HG02885 (cell line): Measurements from ENCODE around the gene CFAP74.
A peak's percentile ranks its signal among the peaks of the same experiment; 100 is the strongest.

Experiments used
- ATAC-seq: cut with Tn5 transposase; IDR thresholded peaks from one replicate; pipeline ENCODE4 v1.9.1; 2021; ENCODE audit warnings: mild to moderate bottlenecking; ENCODE audit not compliant: unreplicated experiment, poor library complexity

CFAP74 gene

GRCh38 chr1:1907098-1907736 is 96.4 kb downstream of the CFAP74 start:
- ATAC-seq: no peak

DNA sequence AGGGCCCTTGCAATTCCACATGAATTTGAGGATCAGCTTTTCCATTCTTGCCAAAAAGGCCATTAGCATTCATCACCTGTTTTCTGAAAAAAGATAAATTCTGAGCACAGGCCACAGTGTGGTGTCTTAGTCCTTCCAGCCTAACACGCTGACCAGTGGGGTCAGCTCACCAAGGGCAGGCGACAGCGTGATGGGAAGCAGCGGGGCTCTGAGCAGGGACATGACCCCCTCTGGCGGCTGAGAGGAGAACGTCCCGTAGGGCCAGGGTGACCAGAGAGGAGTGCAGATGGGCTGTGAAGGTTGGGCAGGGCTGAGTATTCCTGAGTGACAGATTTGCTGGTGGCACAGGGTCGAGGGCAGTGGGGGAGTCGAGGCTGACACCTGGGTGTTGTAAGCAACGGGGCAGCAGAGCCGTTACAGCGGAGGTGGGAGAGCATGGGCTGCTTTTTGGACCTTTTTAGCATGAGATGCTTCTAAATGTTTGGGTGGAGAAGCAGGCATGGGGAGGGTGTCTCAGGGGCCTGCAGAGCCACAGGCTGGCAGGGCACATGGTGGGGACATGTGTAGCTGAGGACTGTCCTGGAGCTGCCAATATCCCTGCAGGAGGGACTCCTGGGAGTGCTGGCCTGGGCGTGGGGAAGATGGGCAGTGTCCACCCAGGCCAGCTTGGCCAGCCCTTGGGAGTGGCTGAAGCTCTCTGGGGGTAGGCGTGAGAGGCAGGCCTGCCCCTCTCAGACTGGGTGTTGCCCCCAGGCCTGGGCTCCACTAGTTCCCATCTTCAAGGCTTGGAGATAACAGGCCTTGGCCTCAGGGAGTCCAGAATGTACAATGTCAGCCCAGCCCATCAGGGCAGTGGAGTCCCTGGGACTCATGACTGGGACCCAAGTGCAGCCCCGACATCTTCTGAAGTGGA is 97.1 kb downstream of the CFAP74 start:
- ATAC-seq: no peak

DNA sequence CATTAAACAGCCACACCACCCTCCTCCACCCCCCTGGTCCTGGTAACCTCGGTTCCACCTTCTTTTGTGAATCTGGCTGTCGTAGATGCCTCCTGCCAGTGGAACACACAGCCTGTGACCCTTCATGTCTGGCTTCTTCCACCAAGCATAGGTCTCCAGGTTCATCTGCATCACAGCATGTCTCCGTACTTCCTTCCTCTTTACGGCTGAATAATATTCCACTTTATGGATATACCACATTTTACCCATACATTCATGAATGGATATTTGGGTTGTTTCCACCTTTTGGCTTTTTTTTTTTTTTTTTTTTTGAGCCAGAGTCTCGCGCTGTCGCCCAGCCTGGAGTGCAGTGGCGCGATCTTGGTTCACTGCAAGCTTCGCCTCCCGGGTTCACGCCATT is 100.4 kb downstream of the CFAP74 start:
- ATAC-seq: no peak

DNA sequence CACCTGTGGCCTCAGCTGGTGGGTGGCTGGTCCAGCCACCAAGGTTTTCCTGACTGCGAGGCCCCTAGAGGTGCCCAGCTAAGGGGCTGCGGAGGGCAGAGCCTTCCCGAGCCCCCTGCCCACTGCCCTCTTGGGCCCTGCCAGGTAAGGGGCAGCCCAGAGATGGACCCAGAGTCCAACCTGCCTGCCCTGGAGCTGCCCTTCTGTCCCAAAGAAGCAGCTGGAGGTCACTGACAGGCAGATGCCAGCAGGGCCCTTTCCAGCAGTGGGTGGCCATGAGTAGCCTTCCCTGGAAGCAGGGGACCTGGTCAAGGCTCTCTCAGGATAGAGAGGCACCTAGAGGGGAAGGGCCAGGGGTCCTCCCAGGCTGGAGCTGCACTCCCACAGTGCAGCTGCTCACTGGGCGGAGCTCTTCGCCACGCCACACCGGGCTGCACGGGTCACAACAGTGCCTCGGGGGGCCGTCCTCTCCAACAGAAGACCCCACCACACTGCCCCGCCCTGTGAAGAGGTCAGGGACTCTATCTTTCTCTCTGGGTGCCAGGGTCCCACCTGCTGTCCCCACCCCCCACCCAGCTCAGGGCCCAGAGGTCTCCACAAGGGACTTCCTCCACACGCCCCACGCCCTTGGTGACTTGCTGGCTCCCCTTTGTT is 101.8 kb downstream of the CFAP74 start:
- no peak for ATAC-seq

DNA sequence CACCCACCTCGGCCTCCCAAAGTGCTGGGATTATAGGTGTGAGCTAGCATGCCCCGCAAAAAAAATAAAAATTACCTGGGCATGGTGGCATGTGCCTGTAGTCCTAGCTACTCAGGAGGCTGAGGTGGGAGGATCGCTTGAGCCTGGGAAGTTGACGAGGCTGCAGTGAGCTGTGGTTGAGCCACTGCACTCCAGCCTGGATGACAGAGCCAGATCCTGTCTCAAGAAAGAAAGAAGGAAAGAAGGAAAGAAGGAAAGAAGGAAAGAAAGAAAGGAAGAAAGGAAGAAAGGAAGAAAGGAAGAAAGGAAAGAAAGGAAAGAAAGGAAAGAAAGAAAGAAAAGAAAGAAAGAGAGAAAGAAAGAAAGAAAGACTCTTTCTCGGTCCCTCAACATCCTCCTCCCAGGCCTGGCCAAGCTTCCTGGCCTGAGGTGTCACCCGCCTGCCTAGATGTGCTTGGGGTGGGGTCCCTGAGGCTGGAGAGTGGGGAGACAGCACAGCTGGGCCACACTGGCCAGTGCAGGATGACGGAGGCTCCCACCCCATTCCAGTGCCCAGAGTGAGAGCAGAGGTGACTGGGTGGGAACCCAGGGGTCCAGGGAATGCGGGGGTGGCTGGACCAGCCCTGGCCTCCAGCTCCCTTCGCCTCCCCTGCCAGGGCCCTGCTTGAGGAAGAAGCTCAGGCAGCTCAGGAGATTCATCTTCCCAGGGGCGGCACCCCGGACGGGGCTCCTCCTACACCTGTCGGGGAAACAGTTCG is 102.5 kb downstream of the CFAP74 start:
- ATAC-seq: no peak

DNA sequence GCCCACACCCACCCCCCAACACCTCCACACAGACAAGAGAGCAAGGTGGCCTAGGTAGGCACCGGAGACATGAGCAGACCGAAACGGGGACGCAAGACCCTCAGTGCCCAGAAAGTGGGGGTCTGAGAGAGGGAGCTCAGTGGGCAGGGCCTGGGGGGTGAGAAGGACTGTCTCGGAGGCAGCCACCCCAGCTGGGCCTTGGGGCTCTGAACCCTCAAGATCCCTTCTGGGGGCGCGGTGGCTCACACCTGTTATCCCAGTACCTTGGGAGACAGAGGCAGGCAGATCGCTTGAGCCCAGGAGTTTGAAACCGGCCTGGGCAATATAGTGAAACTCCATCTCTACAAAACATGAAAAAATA is 103.6 kb downstream of the CFAP74 start:
- no peak for ATAC-seq

DNA sequence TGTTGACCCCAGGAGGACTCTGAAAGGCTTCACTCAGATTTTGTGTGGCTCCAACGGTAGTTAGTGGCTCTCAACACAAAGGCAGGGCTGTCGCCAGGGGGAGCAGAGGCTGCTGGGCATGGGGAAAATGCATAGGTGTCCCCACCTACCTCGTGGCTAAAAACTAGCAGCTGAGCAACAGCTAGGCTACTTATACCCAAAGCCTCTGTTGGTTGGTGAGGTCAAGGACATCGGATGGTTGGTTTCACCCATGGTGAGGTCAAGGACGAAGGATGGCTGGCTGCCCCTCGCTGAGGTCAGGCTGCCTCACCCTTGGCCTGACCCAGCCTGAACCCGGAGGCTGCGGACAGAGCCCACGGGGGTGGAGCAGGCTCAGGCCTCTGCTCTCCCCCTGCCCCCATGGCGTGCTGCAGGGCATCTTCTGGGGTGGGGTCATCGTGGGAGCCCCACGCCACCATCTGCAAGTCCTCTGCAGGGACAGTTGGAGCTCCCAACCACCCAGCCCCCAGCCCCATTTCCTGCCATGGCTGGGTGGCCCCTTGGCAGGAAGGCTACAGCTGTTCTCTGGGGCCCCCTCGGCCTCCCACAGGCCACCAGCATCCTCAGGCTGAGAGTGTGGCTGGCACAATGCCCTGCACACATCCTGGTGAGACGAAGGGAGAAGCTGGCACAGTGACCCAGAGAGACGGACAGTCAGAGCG is 104.2 kb downstream of the CFAP74 start:
- ATAC-seq: no peak

DNA sequence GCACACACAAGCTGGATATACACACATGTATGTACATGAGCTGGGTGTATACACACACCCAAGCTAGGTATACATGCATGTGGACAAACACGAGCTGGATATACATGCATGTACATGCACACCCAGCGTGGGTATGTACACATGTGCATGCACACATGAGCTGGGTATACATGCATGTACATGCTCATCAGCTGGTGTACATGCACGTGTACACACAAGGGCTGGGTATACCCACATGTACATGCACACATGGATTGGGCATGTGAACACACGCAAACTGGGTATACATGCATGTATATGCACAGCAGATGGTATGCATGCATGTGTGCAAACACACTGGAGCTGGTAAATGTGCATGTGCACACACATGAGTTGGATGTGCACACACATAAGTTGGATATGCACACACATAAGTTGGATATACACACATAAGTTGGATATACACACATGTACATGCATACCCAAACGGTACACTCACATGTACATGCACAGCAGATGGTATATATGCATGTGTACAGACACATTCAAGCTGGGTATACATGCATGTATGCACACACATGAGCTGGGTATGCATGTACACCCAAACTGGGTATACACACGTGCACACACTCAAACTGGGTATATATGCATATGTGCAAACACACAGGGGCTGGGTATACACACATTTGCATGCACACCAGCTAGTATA is 105.2 kb downstream of the CFAP74 start:
- no peak for ATAC-seq

GRCh38 chr1:1895456-1896336 is 107.9 kb downstream of the CFAP74 start:
- no peak for ATAC-seq

DNA sequence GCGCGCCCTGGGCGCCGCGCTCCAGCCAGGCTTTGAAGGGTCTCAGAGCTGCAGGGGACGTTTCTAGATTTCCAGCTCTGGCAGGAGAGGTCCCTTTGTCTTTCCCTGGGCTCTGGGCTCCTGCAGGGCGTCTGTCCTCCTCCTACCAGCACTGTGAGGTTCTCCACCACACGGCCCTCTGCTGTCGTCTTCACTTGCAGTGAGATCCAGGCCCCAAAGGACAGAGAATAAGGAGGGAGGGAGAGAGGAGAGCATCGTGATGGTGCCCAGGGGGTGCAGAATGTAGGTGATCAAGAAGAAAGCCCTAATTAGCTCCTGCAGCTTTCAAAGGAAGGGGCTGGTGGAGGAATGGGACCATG is 108.5 kb downstream of the CFAP74 start:
- no peak for ATAC-seq

DNA sequence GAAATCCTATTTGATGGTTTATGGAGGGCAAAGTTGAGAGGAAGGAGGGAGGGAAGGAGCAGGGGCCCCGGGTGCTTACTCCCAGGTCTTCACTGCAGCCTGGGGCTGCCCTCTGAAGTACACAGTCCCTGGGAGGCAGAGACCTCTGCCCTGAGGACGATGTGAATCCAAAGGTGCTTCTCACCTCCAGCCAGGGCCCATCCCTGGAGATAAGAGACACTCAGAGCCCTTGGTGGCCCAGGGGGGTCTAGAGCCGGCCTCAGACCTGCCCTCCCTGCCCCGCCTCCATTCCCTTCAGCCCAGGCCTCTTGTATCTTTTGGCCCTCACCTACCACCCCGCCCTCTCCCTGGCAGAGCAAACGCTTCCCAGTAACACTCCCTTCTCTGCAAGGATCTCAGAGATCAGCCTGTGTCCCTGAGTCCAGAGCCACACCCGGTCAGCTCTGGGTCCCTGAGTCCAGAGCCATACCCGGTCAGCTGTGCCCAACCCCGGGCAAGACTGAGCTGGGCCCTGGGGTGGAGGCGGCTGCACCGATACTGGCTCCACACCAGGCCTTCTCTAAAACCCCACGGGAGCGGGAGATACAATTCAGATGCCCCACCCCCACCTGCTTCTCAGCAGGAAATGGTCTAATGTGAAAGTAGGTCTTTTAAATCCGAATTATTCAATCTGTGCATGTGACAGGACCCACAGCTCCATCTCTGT is 109.1 kb downstream of the CFAP74 start:
- ATAC-seq: no peak

DNA sequence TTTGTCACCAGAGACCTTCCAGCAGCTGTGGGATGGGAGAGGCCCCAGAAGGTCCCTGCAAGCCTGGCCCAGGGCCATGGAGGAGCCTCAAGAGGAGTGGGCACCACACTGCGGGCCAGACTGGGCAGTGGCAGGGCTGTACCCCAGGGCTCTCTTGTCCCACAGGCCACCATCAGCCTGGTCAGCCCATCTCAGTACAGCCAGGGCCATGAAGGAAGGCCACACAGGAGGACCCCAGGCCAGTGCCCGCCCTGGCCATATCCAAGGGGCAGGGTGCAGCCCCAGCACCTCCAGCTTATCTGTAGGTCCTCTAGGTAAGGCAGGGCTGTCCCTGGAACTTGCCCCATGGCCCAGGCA is 109.6 kb downstream of the CFAP74 start:
- no peak for ATAC-seq

DNA sequence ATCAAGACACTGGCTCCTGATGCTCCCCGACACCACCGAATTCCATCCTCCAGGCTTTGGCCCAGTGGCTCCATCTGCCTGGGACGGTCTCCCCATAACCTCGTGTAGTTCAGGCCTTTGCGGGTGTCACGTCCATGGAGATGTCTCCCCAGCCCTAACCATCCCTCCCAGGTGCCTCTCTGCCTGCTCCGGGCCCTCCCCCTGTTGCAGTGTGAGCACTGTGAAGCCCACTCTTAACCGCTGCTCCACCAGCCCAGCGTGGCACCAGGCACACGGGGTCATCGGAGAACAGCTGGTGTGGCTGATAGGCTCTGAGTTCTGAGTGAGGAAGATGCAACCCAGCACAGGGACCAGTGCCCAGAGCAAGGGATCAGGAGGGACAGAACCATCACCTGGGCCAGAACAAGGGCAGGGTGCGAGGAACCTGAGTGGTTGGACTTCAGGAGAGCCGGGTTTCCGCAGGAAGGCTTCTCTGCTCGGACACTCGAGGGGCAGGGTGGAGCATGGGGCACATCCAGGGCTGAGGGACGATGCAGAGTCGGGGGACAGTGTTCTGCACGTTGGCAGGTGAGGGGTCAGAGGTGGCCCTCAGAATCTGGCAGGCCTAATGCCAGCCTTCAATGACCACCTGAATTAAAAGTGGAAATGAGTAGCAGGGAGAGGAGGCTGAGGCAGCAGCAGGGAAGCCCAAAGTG is 110.1 kb downstream of the CFAP74 start:
- ATAC-seq: no peak

- no peak for ATAC-seq
These were observed 110.8 kb downstream of the CFAP74 start for GRCh38 chr1:1892763-1893120.

GRCh38 chr1:1892079-1892762 is 111.4 kb downstream of the CFAP74 start:
- ATAC-seq: no peak

DNA sequence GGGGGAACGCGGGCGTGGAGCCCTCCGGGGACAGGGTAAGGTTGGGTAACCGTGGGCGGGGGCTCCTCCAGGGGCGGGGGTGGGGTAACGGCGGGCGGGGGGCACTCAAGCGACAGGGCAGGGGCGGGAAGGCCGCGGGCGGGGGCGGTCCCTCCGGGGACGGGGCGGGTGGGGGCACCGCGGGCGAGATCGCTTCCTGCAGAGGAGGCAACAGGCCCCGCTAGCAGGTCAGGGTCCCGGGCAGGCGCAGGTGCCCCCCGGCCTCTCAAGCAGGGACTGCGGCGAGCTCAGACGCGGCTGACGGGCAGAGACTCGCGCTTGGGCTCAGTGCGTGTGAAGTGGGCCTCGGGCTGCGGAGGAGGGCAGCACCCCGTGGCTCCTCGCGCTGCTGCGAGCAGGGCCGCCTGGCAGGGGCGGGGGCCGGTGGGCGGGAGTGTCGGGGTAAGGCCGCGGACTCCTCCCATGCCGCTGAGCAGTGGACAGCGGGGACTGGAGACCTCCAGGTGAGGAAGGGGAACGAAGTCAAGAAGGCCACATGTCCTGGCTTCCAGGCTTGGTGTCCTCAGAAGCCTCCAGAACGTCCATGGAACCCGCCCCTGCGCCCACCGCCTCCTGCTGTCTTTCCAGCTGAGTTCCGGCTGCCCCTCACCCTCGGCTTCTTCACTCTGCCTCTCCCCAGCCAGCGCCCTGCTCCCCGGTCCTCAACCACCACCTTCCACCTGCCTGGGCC is 112.1 kb downstream of the CFAP74 start:
- peak; percentile 18 for ATAC-seq
